BLaER1 (cell line): ENCODE data around the gene APOC1.
"Not testable (repeated sequence)": the region's sequence is repeated elsewhere in the genome, so short reads cannot be mapped to it uniquely, and the experiment has no call there.

Experiments used
- H3K27ac ChIP-seq: shearing (Covaris generic); formaldehyde crosslinking; 2 replicates; pipeline ENCODE4 v1.8.1; 2022
- H3K27me3 ChIP-seq: shearing (Covaris generic); formaldehyde crosslinking; 2 replicates; pipeline ENCODE4 v1.8.1; 2022
- H3K36me3 ChIP-seq: shearing (Covaris generic); formaldehyde crosslinking; 2 replicates; pipeline ENCODE4 v1.8.1; 2022
- H3K4me1 ChIP-seq: shearing (Covaris generic); formaldehyde crosslinking; 2 replicates; pipeline ENCODE4 v1.8.1; 2022
- H3K4me2 ChIP-seq: shearing (Covaris generic); formaldehyde crosslinking; 2 replicates; pipeline ENCODE4 v1.8.1; 2022
- H3K4me3 ChIP-seq: shearing (Covaris generic); formaldehyde crosslinking; 2 replicates; pipeline ENCODE4 v1.8.1; 2022
- H3K9ac ChIP-seq: shearing (Covaris generic); formaldehyde crosslinking; 2 replicates; pipeline ENCODE4 v1.8.1; 2022
- H3K9me3 ChIP-seq: shearing (Covaris generic); formaldehyde crosslinking; 2 replicates; pipeline ENCODE4 v1.8.1; 2022
- H4K20me1 ChIP-seq: shearing (Covaris generic); formaldehyde crosslinking; 2 replicates; pipeline ENCODE4 v1.8.1; 2022
- Cebpa-rat ChIP-seq: shearing (Covaris generic); IDR thresholded peaks from 2 replicates; pipeline ENCODE4 v1.8.1; 2022

Gene APOC1

GRCh38 chr19:44876930-44877535 lies 37.4 kb upstream of the APOC1 start:
- peak overlapping the region; percentile 62 for H3K4me2 ChIP-seq
- H3K9me3 ChIP-seq = no peaks in the 10 kb centered on the region
- H3K27ac ChIP-seq = peak overlapping the region; percentile 49
- peak overlapping the region; percentile 60 for H3K9ac ChIP-seq
- TF ChIP-seq Cebpa-rat = no peak
- peaks cover 83% of the 10 kb centered on the region for H3K36me3 ChIP-seq
- no peak overlapping the region for H3K4me3 ChIP-seq
- H3K4me1 ChIP-seq = peaks cover 45% of the 10 kb centered on the region
- 0 out of 2 replicates have a peak, but pooled peaks cover 10% of the 10 kb centered on the region for H4K20me1 ChIP-seq
- no peaks in the 10 kb centered on the region for H3K27me3 ChIP-seq

- no peak overlapping the region for H3K9ac ChIP-seq
- H3K27me3 ChIP-seq = no peaks in the 10 kb centered on the region
- H3K9me3 ChIP-seq = no peaks in the 10 kb centered on the region
- no peak for TF ChIP-seq Cebpa-rat
- peaks cover 84% of the 10 kb centered on the region for H3K36me3 ChIP-seq
- H3K4me3 ChIP-seq = no peak overlapping the region
- peaks cover 34% of the 10 kb centered on the region for H3K4me1 ChIP-seq
- H3K27ac ChIP-seq = no peak overlapping the region
- H3K4me2 ChIP-seq = no peak overlapping the region
- 0 out of 2 replicates have a peak, but pooled peaks cover 6% of the 10 kb centered on the region for H4K20me1 ChIP-seq
These were observed 36.1 kb upstream of the APOC1 start for GRCh38 chr19:44878120-44878865.

GRCh38 chr19:44879309-44880065 lies 34.9 kb upstream of the APOC1 start:
- H3K4me1 ChIP-seq = peaks cover 31% of the 10 kb centered on the region
- no peaks in the 10 kb centered on the region for H3K9me3 ChIP-seq
- TF ChIP-seq Cebpa-rat = no peak
- no peaks in the 10 kb centered on the region for H3K27me3 ChIP-seq
- H3K4me3 ChIP-seq = no peak overlapping the region
- peaks cover 80% of the 10 kb centered on the region for H3K36me3 ChIP-seq
- H3K27ac ChIP-seq = peak overlapping the region; percentile 46
- peak overlapping the region; percentile 29; the same call in 1 of the 2 replicates for H3K9ac ChIP-seq
- peak overlapping the region; percentile 54 for H3K4me2 ChIP-seq
- 0 out of 2 replicates have a peak, but pooled peaks cover 6% of the 10 kb centered on the region for H4K20me1 ChIP-seq

GRCh38 chr19:44882063-44882462 lies 32.3 kb upstream of the APOC1 start:
- 0 out of 2 replicates have a peak, but pooled peaks cover under 1% of the 10 kb centered on the region for H4K20me1 ChIP-seq
- H3K27ac ChIP-seq = no peak overlapping the region
- peaks cover 20% of the 10 kb centered on the region for H3K4me1 ChIP-seq
- no peaks in the 10 kb centered on the region for H3K9me3 ChIP-seq
- no peak overlapping the region for H3K9ac ChIP-seq
- H3K36me3 ChIP-seq = peaks cover 79% of the 10 kb centered on the region
- no peak overlapping the region for H3K4me3 ChIP-seq
- H3K27me3 ChIP-seq = no peaks in the 10 kb centered on the region
- TF ChIP-seq Cebpa-rat = no peak
- no peak overlapping the region for H3K4me2 ChIP-seq

GRCh38 chr19:44882619-44883397 lies 31.6 kb upstream of the APOC1 start:
- H3K4me3 ChIP-seq, H3K9ac ChIP-seq, H3K9me3 ChIP-seq, H3K27ac ChIP-seq, H3K27me3 ChIP-seq, H3K4me2 ChIP-seq, H4K20me1 ChIP-seq: not testable (repeated sequence)
- Histone ChIP-seq H3K4me1 (peaks cover 13% of the 10 kb centered on the region), H3K36me3 (peaks cover 79% of the 10 kb centered on the region)

- no peaks in the 10 kb centered on the region for H3K9me3 ChIP-seq
- no peaks in the 10 kb centered on the region for H3K27me3 ChIP-seq
- no peak overlapping the region for H3K27ac ChIP-seq
- no peak overlapping the region for H3K4me3 ChIP-seq
- H3K4me2 ChIP-seq = no peak overlapping the region
- no peak overlapping the region for H3K9ac ChIP-seq
- peaks cover 79% of the 10 kb centered on the region for H3K36me3 ChIP-seq
- no peaks in the 10 kb centered on the region for H4K20me1 ChIP-seq
- H3K4me1 ChIP-seq = peaks cover 9% of the 10 kb centered on the region
- TF ChIP-seq Cebpa-rat = no peak
These were observed 30.5 kb upstream of the APOC1 start for GRCh38 chr19:44883922-44884321.

- H3K36me3 ChIP-seq = peaks cover 76% of the 10 kb centered on the region
- no peaks in the 10 kb centered on the region for H3K27me3 ChIP-seq
- no peaks in the 10 kb centered on the region for H3K9me3 ChIP-seq
- no peak overlapping the region for H3K4me3 ChIP-seq
- no peaks in the 10 kb centered on the region for H4K20me1 ChIP-seq
- H3K4me1 ChIP-seq = peaks cover 7% of the 10 kb centered on the region
- no peak overlapping the region for H3K9ac ChIP-seq
- no peak overlapping the region for H3K4me2 ChIP-seq
- no peak for TF ChIP-seq Cebpa-rat
- H3K27ac ChIP-seq = no peak overlapping the region
These were observed 29.8 kb upstream of the APOC1 start for GRCh38 chr19:44884566-44884965.

- no peaks in the 10 kb centered on the region for H3K27me3 ChIP-seq
- H3K4me1 ChIP-seq = peaks cover 9% of the 10 kb centered on the region
- no peaks in the 10 kb centered on the region for H3K9me3 ChIP-seq
- no peak overlapping the region for H3K9ac ChIP-seq
- H3K4me2 ChIP-seq = no peak overlapping the region
- no peak for TF ChIP-seq Cebpa-rat
- no peak overlapping the region for H3K4me3 ChIP-seq
- H3K36me3 ChIP-seq = peaks cover 73% of the 10 kb centered on the region
- H4K20me1 ChIP-seq = peaks cover under 1% of the 10 kb centered on the region; the same call in 1 of the 2 replicates
- H3K27ac ChIP-seq = no peak overlapping the region
These were observed 28.3 kb upstream of the APOC1 start for GRCh38 chr19:44886141-44886540.

GRCh38 chr19:44887648-44888047 lies 26.8 kb upstream of the APOC1 start:
- Histone ChIP-seq H4K20me1 (peaks cover 15% of the 10 kb centered on the region; the same call in 1 of the 2 replicates), H3K4me3 (no peak overlapping the region), H3K9ac (no peak overlapping the region), H3K27me3 (no peaks in the 10 kb centered on the region), H3K36me3 (peaks cover 66% of the 10 kb centered on the region), H3K4me2 (no peak overlapping the region), H3K27ac (no peak overlapping the region), H3K4me1 (peaks cover 18% of the 10 kb centered on the region), H3K9me3 (no peaks in the 10 kb centered on the region)
- TF ChIP-seq Cebpa-rat = no peak

- H3K9me3 ChIP-seq, H3K4me2 ChIP-seq, H3K4me3 ChIP-seq, H3K27ac ChIP-seq, H3K27me3 ChIP-seq, H3K9ac ChIP-seq: not testable (repeated sequence)
- H3K4me1 ChIP-seq = peaks cover 23% of the 10 kb centered on the region
- H4K20me1 ChIP-seq = peaks cover 22% of the 10 kb centered on the region; the same call in 1 of the 2 replicates
- peaks cover 66% of the 10 kb centered on the region for H3K36me3 ChIP-seq
These were observed 26.1 kb upstream of the APOC1 start for GRCh38 chr19:44888335-44888734.
